ENCODE data around the gene UMODL1.

DNA sequence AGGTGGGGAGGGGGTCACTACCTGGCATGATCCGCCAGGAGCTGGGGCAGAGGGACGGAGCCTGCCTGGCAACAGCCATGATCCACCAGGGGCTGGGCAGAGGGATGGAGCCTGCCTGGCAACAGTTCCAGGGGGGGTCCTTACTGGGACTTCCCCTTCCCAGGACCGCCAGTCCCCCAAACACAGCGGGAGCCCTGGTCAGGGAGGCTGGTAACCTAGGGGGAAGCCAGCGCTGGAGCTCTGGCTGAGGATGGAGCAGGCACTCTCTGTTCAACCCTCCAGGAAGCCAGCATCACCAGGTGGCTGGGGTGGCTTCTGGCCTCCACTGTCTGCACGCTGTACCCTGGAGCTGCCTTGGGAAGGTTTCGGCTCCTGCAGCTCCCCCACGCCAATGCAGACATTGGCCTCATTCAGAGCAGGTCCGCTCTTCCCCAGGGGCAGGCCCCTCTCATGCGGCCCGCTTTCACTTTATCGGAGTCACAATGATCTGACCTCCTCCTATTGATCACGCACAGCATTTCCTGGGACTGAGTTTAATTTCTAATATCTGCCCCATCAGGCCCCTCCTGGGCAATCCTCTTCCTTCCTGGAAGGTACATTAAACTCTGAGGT is 79.5 kb downstream of the UMODL1 start:
- TF ChIP-seq, protein P1, sequence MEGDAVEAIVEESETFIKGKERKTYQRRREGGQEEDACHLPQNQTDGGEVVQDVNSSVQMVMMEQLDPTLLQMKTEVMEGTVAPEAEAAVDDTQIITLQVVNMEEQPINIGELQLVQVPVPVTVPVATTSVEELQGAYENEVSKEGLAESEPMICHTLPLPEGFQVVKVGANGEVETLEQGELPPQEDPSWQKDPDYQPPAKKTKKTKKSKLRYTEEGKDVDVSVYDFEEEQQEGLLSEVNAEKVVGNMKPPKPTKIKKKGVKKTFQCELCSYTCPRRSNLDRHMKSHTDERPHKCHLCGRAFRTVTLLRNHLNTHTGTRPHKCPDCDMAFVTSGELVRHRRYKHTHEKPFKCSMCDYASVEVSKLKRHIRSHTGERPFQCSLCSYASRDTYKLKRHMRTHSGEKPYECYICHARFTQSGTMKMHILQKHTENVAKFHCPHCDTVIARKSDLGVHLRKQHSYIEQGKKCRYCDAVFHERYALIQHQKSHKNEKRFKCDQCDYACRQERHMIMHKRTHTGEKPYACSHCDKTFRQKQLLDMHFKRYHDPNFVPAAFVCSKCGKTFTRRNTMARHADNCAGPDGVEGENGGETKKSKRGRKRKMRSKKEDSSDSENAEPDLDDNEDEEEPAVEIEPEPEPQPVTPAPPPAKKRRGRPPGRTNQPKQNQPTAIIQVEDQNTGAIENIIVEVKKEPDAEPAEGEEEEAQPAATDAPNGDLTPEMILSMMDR (conservative IDR thresholded peaks at IDR 0.05) = no peak
- no peak for TF ChIP-seq EZH2 (IDR thresholded peaks at IDR 0.05; ENCODE audit: low read depth)
